HG03354 (cell line): ENCODE measurements around the gene RGP1.

ENCODE experiments used
- ATAC-seq: cut with Tn5 transposase; IDR thresholded peaks from one replicate; pipeline ENCODE4 v1.9.1; 2021; ENCODE audit warnings: mild to moderate bottlenecking; ENCODE audit not compliant: unreplicated experiment, poor library complexity, severe bottlenecking

RGP1 gene

DNA sequence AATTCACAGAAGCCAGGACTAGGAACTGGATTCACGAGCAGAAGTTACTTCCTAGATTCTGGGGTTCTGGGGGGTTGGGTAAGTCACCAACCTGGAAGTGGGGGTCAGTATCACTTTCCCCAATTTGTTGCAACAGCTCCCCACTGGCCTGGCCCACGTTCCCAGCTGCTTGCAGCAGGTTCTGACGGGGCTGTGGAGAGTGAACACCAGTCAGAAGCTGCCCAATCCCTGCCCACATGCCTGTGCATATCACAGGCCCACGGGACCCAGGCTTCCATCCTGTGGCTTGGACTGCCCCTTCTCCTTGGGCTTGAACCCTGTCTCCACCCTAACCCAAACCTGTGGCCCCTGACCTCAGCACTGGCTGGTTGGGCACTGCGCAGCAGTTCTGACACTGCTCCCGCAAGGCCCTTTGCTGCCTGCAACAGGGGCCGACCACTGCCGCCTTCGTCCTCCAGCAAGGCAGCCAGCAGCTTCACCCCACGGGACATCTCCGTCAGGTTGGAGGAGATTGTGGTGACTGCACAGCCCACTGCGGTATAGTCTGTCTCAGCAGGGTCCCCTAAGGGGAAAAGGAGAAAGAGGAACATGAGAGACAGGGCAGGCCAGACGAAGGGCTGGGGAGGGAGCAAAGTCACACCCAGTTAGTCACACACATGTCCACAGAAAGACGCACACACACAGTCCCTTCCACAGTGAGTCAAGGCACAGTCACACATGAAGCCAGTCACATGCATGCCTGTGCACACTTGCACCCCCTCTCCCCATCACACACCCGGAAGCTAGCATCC, 30.2 kb upstream of the RGP1 start:
- no peak for ATAC-seq

DNA sequence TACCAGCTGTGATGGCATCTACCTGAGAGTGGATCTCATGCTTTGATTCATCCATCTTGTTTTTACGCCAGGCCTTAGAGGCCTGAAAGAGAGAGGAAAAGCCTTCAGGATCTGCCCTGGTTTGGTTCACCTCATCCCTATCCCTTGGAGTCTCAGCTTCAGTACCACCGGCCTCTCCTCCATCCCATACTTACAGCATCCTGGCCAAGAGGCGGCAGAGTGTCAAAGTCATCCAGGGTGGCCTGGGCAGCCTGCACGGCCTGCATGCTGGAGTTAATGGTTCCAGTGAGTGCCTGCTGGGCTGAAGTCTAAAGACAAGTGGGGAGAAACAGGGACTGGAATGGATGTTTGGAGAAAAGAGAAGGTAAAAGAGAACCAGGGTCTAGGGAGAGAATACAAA, 29.5 kb upstream of the RGP1 start:
- no peak for ATAC-seq

DNA sequence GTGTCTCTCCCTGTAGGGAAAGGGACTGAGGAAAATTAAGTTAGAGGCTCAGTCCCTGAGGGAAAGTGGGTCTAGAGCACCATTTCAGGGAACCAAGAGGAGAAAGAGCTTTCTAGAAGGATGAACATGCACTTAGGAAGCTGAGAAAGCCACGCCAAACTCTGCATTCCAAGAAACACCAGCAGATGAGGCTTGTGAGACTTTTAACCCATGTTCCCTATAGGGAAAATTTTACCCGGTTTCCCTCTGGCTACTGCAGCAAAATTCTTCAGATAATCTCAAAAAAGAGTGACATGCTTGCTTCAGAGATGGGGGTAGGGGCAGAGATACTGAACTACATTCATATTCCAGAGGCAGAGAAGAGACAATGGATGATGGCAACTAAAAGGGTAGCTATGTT, 25.7 kb upstream of the RGP1 start:
- ATAC-seq: no peak

DNA sequence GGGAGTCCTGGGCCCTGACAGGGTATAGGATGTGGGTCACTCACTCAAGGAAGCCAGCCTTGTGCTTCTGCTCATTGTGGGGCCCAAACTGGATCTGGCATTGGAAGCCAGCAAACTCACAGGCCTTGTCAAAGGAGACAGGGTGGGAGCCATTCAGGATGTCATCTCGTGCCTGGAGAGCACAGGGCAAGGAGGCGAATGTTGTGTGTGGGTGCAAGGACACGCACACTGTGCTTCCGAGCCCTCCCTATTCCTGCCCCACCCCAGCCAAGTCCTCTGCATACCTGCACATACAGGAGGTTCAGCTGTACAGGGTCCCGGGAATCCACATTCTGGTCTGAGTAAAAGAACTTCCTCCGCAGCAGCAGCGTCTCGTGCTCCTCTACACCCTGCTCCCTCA, 25.2 kb upstream of the RGP1 start:
- ATAC-seq: no peak

DNA sequence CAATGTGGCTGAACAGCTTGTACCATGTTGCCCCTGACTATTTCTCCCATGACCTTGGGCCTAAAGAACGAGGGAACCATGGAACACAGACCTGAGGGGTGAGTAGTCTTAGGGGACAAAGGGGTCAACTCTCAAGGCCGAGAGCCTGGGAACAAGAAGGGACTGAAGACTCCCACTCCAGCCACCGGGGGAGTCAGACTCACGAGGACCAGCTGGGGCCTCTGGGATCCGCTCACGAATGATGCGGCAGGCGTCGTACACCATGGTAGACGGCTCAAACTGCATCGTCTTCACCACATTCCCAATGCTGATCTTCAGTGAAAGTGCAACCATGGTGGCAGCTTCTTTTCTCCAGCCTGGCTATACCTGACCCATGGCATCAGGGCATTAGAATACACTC, 23.7 kb upstream of the RGP1 start:
- ATAC-seq: no peak

DNA sequence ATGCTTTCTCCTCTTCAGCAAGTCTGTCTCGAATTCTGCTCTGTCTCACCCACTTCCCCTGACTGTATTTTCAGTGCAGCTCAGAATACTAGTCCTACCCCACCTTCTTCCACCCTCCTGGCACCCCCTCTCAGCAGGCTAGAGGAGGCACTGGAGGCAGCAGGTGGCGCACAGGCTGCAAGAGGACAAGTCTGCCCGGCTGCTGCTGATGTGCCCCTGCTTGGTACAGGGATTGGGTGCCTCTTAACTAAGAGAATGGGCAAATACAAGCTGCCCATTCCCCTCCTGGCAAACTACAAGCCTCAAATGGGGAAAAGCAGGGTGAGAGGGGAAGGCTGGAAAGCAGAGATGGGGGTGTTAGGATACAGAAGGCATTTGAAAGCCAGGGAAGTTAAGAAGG, 22.2 kb upstream of the RGP1 start:
- ATAC-seq: no peak

DNA sequence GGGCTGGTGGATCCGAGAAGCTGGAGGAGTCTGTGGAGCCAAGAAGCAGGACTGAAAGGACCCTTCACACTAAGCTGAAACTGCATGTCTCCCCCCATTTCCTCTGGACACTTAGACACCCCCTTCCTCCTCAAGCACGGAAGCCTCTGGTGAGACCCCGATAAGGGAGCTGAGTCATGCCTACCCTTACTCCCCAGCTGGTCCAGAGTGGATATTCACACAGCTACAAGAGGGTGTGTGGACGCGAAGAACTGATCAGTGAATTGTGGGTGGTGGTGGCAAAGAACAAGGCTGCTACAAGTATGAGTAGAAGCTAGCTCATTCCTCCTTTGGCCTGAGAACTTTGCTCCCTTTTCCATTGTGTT, 21.4 kb upstream of the RGP1 start:
- no peak for ATAC-seq

DNA sequence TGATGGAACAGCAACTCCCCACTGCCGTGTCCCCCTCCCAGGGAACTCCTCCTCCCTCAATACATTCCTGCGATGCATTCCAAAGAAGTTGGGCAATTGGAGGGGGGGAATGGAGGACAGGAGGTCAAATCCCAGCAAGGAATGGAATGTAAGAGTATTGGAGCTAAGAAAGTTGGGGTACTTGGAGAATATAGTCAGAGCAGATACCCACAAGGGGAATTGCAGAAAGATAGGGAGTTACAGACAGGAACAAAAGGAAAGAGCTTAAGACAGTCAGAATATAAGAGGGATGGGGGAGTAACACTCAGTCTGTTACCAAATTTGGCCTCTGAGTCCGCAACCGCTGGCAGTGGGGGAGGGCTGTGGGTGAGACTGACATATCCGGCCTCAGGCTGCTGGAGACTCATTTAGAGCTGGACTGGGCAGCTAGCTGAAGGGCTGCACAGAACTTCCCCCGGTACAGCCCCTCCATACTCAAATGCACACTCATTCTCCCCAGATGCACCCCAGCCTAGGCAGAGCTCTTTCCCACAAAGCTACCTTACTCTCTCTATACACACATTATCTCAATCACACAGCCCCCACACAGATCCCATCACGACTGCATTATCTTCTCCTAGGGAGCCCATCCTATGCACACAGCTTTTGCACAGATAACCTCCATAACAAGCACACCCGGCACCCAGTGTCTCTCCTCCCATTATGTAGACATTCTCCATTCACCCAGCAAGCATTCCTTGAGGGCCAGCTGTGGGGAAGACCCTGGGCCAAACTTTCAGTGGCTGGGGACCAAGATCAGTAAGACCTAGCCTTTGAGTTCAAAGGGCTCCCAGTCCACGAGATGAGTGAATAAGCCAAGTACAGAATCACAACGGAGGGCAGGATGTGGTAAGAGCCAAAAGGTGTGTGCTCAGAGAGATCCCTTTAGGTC, 20.8 kb upstream of the RGP1 start:
- no peak for ATAC-seq

DNA sequence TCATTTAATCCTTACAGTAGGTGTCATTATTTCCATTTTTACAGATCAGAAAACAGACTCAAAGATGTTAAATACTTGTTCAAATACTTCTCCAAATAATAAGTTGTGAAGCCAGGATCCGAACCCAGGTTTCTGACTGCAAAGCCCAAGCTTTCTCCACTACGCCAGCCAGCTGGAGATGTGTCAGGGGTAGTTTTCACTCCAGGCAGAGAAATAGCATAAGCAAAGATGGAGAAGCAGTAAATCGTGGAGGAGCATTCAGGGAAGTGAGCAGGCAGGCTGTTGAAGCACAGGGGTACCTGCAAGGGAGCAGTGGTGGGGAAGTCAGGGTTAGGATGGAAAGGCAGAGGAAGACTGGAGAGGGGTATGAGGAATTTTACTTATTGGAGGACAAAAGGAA, 20.0 kb upstream of the RGP1 start:
- ATAC-seq: no peak

DNA sequence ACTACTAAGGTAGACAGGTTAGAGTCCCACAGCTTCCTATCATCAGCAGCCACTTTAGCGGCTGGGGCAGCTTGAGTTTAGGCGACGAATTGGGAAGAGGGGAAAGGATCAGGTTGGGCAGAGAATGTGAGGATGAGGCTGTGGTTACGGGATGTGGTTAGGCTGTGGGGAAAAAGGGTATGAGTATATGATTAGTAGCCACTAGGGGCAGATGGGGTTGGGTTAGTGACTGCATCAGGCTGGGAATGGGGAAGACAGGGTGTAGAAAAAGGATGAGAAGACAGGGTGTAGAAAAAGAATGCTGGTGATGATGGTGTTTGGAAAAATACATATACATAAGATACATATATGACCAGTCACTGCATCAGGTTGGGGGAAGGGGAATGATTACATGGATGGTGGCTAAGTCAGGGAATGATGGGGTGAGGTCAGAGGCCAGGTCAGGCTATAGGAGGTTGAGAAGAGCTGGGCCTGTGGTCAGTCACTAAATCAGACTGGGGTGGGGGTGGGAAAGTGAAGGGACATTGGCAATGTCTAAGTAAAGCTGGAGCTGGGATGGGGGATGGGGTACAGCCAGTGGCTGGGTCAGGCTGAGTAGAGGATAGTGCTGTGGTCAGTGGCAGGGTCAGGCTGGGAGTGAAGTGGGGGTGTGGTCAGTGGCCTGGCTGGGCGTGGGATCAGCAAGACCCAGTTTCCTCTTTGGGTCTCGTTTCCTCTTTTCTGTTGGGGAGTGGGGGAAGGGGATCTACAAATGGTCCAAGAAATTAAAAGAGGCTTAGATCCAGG, 19.2 kb upstream of the RGP1 start:
- ATAC-seq: no peak

DNA sequence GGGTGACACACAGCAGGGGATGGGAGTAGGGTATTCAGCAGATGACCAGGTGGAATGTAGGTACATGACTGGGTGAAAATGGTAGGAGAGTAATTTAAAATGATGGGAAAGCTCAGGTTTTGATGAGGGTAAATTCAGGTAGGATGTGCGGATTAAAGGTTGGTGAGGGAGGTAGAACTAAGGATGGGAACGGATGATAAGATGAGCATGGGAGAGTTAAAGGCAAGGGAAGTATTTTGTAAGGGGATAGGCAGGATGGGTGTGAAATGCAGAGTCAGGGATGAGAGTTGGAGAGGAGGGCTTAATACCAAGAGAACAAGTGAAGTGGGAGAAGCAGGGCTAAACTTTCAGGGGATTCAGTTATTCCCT, 18.6 kb upstream of the RGP1 start:
- no peak for ATAC-seq

DNA sequence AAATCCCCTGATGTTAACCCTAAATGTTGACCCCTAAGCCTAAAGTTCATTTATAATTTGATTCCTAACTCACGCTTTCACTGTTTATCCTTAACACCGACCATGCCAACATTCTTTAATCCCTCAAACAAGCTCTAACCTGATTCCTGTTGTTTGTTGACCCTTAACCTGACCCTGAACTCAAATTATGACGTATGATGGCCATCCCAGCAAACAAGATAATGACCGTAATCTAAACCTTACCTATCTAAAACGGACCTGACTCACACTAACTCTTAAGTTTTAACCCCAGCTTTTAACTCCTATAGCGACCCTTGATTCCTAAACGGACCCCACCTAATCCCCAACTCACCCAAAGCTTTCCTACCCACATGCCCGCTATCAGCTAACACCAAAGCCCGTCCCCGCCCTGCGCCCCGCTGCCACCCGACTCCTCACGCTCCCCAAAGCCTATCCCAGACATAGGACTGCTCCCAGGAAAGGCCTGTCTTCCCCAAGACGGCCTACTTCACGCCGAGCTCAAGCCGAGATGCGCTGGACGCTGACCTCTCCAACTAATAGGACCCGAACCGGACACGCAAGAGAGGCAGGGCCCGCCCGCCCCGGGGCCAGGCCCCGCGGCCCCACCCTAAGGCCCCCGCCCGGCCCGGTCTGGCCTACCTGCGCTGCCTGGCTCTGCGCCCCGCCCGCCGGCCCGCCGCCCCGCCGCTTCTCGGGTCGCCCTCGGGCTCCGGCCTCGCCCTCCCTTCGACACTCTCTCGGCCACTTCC, 17.5 kb upstream of the RGP1 start:
- ATAC-seq: no peak

DNA sequence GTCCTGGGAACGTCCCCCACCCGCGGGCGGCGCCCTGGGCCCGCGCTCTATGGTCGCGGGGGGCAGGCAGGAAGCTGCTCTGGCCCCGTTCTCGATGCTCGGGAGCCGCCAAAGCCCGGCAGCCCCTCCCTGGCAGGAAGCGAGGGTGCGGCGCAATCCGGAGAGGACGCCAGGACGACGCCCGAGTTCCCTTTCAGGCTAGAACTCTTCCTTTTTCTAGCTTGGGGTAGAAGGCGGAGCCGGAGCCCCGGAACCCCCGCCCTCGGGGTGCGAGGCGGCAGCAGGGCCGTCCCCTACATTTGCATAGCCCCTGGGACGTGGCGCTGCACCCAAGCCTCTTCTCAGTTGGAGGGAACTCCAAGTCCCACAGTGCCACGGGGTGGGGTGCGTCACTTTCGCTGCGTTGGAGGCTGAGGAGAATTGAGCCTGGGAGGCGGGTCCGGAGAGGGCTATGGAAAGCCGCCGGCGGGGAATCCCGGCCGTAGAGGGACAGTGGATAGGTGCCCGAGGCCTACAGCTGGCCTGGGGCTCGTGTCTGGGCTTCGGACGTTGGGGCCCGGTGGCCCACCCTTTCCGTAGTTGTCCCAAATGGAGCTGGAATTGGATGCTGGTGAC, 16.8 kb upstream of the RGP1 start, which contains the start of the genes CREB3 and TLN1:
CREB3 (plus strand) TSS at position 482 of the 615 bp plus-strand sequence; CDS start at position 589, 107 bp downstream.
TLN1 (minus strand) TSS at position 11 of the 615 bp plus-strand sequence. CDS start 6,501 bp downstream, outside the sequence.
- peak; percentile 80 for ATAC-seq

DNA sequence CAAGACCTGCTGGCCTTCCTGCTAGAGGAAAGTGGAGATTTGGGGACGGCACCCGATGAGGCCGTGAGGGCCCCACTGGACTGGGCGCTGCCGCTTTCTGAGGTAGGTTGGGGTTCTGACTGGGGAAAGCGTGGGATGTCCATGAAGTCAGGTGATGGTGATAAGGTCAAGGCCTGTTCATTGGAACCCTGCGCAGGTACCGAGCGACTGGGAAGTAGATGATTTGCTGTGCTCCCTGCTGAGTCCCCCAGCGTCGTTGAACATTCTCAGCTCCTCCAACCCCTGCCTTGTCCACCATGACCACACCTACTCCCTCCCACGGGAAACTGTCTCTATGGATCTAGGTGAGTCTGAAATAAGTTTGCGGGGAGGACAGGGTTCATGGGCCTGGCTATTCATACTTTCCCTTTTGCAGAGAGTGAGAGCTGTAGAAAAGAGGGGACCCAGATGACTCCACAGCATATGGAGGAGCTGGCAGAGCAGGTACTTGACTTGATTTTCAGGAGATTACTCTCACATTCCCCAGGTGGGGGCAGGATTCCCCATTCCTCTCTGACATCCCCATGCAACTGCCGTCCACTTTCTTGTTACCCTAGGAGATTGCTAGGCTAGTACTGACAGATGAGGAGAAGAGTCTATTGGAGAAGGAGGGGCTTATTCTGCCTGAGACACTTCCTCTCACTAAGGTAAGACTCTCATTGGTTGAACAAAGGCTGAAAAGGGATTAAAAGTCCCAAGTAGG, 16.1 kb upstream of the RGP1 start:
- peak; percentile 1 for ATAC-seq

DNA sequence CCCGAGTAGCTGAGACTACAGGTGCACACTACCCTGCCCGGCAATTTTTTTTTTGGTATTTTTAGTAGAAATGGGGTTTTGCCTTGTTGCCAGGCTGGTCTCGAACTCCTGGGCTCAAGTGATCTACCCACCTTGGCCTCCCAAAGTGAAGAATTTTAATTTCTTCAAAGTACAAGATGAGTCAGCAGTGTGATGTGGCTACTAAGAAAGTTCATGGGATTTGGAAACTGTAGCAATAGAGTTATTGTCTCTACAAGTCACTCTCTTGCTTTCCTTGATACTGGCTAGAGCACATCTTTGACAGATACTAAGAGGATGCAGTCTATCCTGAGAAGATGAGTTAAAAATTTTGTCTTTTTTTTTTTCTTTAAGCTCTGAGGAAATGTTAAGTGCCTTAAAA, 15.0 kb upstream of the RGP1 start:
- ATAC-seq: no peak

DNA sequence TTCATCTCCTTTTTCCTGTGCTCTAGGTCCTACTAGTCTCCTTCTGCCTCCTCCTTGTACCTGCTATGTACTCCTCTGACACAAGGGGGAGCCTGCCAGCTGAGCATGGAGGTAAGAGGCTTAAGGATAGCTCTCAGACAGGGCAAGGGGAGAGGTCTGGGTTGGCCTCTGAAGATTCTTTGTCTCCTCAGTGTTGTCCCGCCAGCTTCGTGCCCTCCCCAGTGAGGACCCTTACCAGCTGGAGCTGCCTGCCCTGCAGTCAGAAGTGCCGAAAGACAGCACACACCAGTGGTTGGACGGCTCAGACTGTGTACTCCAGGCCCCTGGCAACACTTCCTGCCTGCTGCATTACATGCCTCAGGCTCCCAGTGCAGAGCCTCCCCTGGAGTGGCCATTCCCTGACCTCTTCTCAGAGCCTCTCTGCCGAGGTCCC, 12.9 kb upstream of the RGP1 start:
- ATAC-seq: no peak

DNA sequence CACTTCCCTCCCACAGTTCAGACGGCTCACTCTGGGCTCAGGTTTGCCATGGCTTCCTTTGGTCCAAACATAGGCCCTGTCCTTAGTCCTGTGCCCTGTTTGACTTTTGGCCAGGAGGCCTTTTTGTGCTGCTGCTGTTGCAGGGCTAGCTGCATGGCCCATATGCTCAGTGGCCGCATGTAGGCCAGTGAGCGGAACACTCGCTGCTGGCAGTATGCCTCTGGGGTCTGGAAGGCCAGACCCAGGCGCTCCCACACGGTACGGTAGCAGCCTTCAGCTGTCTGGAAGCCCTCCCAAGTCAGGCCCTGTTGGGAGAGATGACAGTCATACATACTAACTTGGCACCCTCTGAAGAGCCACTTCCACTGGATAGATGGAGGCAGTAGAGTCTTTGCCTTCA, 11.9 kb upstream of the RGP1 start:
- no peak for ATAC-seq

DNA sequence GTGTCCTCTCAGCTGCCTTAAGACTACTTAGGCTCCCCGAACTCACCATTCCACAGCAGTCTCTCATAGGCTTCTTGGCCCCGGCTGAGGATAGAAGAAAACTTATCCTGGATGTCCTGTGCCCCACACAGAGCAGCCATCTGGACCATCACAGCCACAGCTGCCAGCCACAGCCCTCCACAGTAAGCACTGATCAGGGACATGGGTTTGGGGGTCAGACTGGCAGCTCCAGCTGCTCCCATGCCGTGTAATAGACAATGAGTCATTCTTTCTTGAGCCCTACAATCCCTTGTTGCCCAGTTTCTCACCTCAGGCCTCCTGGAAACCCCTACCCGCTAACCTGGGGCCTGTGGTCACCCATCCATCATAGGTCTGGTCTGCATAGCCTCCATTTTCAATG, 10.9 kb upstream of the RGP1 start:
- ATAC-seq: no peak
